ENCODE measurements around the gene ACAD10.

ACAD10 gene

GRCh38 chr12:111775205-111776193, 89.6 kb downstream of the ACAD10 start:
- TF ChIP-seq, protein P1, sequence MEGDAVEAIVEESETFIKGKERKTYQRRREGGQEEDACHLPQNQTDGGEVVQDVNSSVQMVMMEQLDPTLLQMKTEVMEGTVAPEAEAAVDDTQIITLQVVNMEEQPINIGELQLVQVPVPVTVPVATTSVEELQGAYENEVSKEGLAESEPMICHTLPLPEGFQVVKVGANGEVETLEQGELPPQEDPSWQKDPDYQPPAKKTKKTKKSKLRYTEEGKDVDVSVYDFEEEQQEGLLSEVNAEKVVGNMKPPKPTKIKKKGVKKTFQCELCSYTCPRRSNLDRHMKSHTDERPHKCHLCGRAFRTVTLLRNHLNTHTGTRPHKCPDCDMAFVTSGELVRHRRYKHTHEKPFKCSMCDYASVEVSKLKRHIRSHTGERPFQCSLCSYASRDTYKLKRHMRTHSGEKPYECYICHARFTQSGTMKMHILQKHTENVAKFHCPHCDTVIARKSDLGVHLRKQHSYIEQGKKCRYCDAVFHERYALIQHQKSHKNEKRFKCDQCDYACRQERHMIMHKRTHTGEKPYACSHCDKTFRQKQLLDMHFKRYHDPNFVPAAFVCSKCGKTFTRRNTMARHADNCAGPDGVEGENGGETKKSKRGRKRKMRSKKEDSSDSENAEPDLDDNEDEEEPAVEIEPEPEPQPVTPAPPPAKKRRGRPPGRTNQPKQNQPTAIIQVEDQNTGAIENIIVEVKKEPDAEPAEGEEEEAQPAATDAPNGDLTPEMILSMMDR (IDR thresholded peaks at IDR 0.05; ENCODE audit: borderline replicate concordance, insufficient read depth, low read depth, low read length) = no peak
- H3K4me3 ChIP-seq (ENCODE audit: low read depth, low read length) = peak overlapping the region; percentile 26

DNA sequence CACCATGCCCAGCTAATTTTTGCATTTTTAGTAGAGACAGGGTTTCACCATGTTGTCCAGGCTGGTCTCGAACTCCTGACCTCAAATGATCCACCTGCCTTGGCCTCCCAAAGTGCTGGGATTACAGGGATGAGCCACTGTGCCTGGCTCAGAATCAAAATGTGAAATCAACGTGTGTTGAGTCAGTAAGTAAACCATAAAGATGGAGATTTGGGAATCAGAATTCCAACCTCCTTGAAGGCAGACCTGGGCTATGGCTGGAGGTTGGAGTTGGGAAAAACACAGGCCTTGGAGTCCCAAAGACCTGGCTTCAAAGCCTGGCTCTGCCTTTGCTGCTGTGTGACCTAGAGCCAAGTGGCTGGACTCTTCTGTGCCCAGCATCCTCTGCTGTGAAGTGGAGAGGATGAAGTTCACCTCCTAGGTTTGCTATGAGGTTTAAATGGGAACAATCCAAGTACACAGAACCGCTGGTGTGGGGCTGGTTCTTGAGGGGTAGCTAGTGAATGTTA, 91.0 kb downstream of the ACAD10 start:
- TF ChIP-seq, protein P1 (IDR thresholded peaks at IDR 0.05; ENCODE audit: borderline replicate concordance, insufficient read depth, low read depth, low read length) = no peak

GRCh38 chr12:111777345-111778045, 91.6 kb downstream of the ACAD10 start:
- H3K4me3 ChIP-seq (ENCODE audit: low read depth, low read length) = no peak overlapping the region
- TF ChIP-seq, protein P1 (IDR thresholded peaks at IDR 0.05; ENCODE audit: borderline replicate concordance, insufficient read depth, low read depth, low read length) = no peak

More for the DNA sequence above, 91.0 kb downstream of the ACAD10 start:
- no peak overlapping the region for H3K4me3 ChIP-seq (ENCODE audit: low read depth, low read length)

GRCh38 chr12:111780166-111780565, 94.3 kb downstream of the ACAD10 start:
- TF ChIP-seq, protein P1 (IDR thresholded peaks at IDR 0.05; ENCODE audit: borderline replicate concordance, insufficient read depth, low read depth, low read length) = no peak

GRCh38 chr12:111780615-111781014, 94.8 kb downstream of the ACAD10 start:
- TF ChIP-seq, protein P1 (IDR thresholded peaks at IDR 0.05; ENCODE audit: borderline replicate concordance, insufficient read depth, low read depth, low read length) = no peak
- H3K4me3 ChIP-seq (ENCODE audit: low read depth, low read length) = no peak overlapping the region

More at GRCh38 chr12:111780166-111780565, 94.3 kb downstream of the ACAD10 start:
- no peak overlapping the region for H3K4me3 ChIP-seq (ENCODE audit: low read depth, low read length)

- TF ChIP-seq, protein P1 (IDR thresholded peaks at IDR 0.05; ENCODE audit: borderline replicate concordance, insufficient read depth, low read depth, low read length) = no peak
- no peak overlapping the region for H3K4me3 ChIP-seq (ENCODE audit: low read depth, low read length)
These were observed 95.3 kb downstream of the ACAD10 start for GRCh38 chr12:111781085-111781658.

Data from GM12875 (cell line).